ENCODE data around the gene DNAH7.
A peak's percentile ranks its signal among the peaks of the same experiment; 100 is the strongest.

DNAH7 gene

DNA sequence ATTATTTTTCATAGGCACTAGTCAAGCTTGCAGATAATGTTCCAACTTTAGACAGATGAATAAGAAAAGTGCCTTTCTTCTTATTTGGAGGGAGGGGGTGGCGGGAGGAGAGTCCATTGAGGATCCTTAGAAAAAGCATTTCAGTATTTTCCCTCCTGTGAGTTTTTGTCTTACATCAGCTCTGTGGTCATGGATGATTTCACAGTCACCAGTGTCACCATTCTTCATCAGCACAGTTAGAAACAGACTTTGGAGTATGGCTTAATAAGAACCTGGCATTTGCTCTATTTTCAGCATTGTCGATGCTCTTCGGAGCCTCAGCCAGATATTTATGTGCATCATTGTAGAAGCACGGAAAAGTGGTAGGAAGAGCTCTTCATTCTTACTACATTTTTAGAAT, 341.5 kb downstream of the DNAH7 start:
- no peak overlapping the region for H3K27ac ChIP-seq (ENCODE audit: low read depth, low read length)

DNA sequence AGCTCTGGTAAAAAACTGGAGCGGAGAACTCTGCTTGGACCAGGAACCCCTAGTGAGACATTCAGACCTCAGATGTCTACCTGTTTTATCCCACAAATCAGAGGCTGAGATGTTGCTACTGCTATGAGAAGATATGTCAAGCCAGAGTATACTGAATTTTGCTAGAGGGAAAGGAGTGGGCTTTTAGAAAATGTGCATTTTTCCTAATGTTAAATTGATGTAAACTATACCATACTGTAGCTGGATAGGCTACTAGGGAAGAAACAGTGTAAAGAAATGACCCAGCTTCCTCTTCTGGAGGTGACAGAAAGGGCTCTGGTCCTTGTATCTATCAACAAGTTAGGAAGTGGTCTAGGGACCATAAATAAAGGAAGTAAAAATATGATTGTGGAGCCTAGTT, 346.6 kb downstream of the DNAH7 start:
- H3K9ac ChIP-seq (ENCODE audit: low read depth, low read length) = no peak overlapping the region
- H3K4me3 ChIP-seq (ENCODE audit: low read depth, low read length) = no peak overlapping the region
- no peaks in the 10 kb centered on the region for H3K9me3 ChIP-seq (ENCODE audit: control insufficient read depth, insufficient read depth, low read length)
- H3K4me1 ChIP-seq (ENCODE audit: control insufficient read depth, insufficient read depth, low read length) = no peaks in the 10 kb centered on the region; the same call in 1 of the 2 replicates
- H3K36me3 ChIP-seq (ENCODE audit: control insufficient read depth, insufficient read depth, low read length) = peaks cover 84% of the 10 kb centered on the region
- H3K27ac ChIP-seq (ENCODE audit: low read depth, low read length) = no peak overlapping the region
- no peaks in the 10 kb centered on the region for H3K27me3 ChIP-seq (ENCODE audit: control insufficient read depth, insufficient read depth, low read length)

More for the DNA sequence above, 341.5 kb downstream of the DNAH7 start:
- no peak overlapping the region for H3K9ac ChIP-seq (ENCODE audit: low read depth, low read length)
- peaks cover 91% of the 10 kb centered on the region for H3K36me3 ChIP-seq (ENCODE audit: control insufficient read depth, insufficient read depth, low read length)
- H3K9me3 ChIP-seq (ENCODE audit: control insufficient read depth, insufficient read depth, low read length) = no peaks in the 10 kb centered on the region
- no peaks in the 10 kb centered on the region for H3K27me3 ChIP-seq (ENCODE audit: control insufficient read depth, insufficient read depth, low read length)
- H3K4me3 ChIP-seq (ENCODE audit: low read depth, low read length) = no peak overlapping the region
- H3K4me1 ChIP-seq (ENCODE audit: control insufficient read depth, insufficient read depth, low read length) = no peaks in the 10 kb centered on the region; the same call in 1 of the 2 replicates

DNA sequence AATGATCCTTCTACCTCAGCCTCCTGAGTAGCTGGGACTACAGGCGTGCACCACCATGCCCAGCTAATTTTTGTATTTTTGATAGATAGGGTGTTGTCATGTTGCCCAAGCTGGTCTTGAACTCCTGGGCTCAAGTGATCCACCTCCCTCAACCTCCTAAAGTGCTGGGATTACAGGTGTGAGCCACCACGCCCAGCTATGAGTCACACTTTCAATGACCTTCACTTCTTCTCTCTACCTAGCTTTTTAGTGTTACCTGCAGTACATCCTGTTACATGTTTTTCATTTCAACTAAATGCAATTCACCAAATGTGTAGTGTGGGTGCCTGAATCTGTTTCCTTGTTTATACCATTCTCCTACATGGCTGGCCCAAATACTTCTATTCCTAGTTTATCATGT, 347.6 kb downstream of the DNAH7 start:
- Histone ChIP-seq H3K9me3 (ENCODE audit: control insufficient read depth, insufficient read depth, low read length) (no peaks in the 10 kb centered on the region), H3K9ac (ENCODE audit: low read depth, low read length) (no peak overlapping the region), H3K4me1 (ENCODE audit: control insufficient read depth, insufficient read depth, low read length) (no peaks in the 10 kb centered on the region; the same call in 1 of the 2 replicates), H3K36me3 (ENCODE audit: control insufficient read depth, insufficient read depth, low read length) (peaks cover 86% of the 10 kb centered on the region), H3K4me3 (ENCODE audit: low read depth, low read length) (no peak overlapping the region), H3K27ac (ENCODE audit: low read depth, low read length) (no peak overlapping the region), H3K27me3 (ENCODE audit: control insufficient read depth, insufficient read depth, low read length) (no peaks in the 10 kb centered on the region)

- H3K27me3 ChIP-seq (ENCODE audit: control insufficient read depth, insufficient read depth, low read length) = no peaks in the 10 kb centered on the region
- no peak overlapping the region for H3K9ac ChIP-seq (ENCODE audit: low read depth, low read length)
- no peaks in the 10 kb centered on the region for H3K4me1 ChIP-seq (ENCODE audit: control insufficient read depth, insufficient read depth, low read length)
- peaks cover 86% of the 10 kb centered on the region for H3K36me3 ChIP-seq (ENCODE audit: control insufficient read depth, insufficient read depth, low read length)
- H3K27ac ChIP-seq (ENCODE audit: low read depth, low read length) = no peak overlapping the region
- no peak overlapping the region for H3K4me3 ChIP-seq (ENCODE audit: low read depth, low read length)
- H3K9me3 ChIP-seq (ENCODE audit: control insufficient read depth, insufficient read depth, low read length) = no peaks in the 10 kb centered on the region
Measured at GRCh38 chr2:195716466-195716865, 352.2 kb downstream of the DNAH7 start.

DNA sequence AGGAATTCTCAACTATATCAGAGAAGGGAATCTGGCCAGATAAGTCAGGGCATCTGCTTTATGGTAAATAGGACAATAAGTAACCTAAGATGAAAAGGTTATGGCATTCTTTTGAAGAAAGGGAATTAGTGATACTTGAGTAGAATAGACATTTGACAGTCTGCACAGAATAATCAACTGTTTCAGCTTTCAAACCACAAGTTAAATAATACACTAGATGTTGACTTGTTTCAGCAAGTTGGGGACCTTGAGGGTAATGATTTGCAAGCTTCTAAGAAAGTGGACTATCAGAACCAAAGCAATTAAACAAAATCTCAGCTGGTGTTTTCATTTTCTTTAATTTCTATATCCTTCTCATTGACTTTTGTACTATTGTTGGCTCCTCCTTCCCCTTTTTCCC, 357.2 kb downstream of the DNAH7 start:
- H3K9me3 ChIP-seq (ENCODE audit: control insufficient read depth, insufficient read depth, low read length) = no peaks in the 10 kb centered on the region
- peaks cover 86% of the 10 kb centered on the region for H3K36me3 ChIP-seq (ENCODE audit: control insufficient read depth, insufficient read depth, low read length)
- peaks cover 3% of the 10 kb centered on the region; the same call in 1 of the 2 replicates for H3K4me1 ChIP-seq (ENCODE audit: control insufficient read depth, insufficient read depth, low read length)
- no peak overlapping the region for H3K4me3 ChIP-seq (ENCODE audit: low read depth, low read length)
- H3K27ac ChIP-seq (ENCODE audit: low read depth, low read length) = no peak overlapping the region
- no peak overlapping the region for H3K9ac ChIP-seq (ENCODE audit: low read depth, low read length)
- H3K27me3 ChIP-seq (ENCODE audit: control insufficient read depth, insufficient read depth, low read length) = no peaks in the 10 kb centered on the region

- Histone ChIP-seq H3K9me3 (ENCODE audit: control insufficient read depth, insufficient read depth, low read length) (no peaks in the 10 kb centered on the region), H3K4me1 (ENCODE audit: control insufficient read depth, insufficient read depth, low read length) (peaks cover 16% of the 10 kb centered on the region), H3K27ac (ENCODE audit: low read depth, low read length) (no peak overlapping the region), H3K9ac (ENCODE audit: low read depth, low read length) (no peak overlapping the region), H3K36me3 (ENCODE audit: control insufficient read depth, insufficient read depth, low read length) (peaks cover 74% of the 10 kb centered on the region), H3K27me3 (ENCODE audit: control insufficient read depth, insufficient read depth, low read length) (no peaks in the 10 kb centered on the region), H3K4me3 (ENCODE audit: low read depth, low read length) (no peak overlapping the region)
Measured at GRCh38 chr2:195709901-195710806, 358.5 kb downstream of the DNAH7 start.

DNA sequence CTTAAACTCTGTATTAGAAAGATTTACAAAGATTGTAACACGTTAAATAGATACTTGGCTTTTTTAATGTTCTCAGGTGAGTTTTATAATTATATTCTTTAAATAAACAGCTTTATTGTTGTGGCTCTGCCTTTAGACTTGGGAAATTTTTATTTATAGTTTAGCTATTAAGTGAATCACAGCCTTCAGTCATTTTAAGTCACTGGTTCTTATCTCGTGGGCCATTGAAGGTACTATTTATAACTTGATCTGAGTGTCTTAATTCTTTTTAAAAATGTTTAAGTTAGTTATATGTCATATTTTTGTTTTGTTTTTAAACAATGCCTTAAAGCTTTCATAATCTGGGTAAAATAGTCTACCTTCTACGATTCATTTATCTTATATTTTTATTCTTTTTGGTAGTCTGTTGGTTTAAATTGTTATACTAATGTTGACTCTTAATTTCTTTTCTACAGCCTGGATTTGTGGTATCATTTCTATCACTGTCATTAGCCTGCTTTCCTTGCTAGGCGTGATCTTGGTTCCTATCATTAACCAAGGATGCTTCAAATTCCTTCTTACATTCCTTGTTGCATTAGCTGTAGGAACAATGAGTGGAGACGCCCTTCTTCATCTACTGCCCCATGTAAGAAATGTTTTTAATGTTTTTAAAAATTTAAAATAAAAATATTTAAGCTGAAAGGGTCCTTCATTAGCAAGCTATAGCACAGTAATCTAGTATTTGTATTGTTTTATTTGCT, 362.3 kb downstream of the DNAH7 start:
- H3K4me1 ChIP-seq (ENCODE audit: control insufficient read depth, insufficient read depth, low read length) = peaks cover 20% of the 10 kb centered on the region
- H3K9ac ChIP-seq (ENCODE audit: low read depth, low read length) = no peak overlapping the region
- H3K36me3 ChIP-seq (ENCODE audit: control insufficient read depth, insufficient read depth, low read length) = peaks cover 43% of the 10 kb centered on the region
- no peak overlapping the region for H3K4me3 ChIP-seq (ENCODE audit: low read depth, low read length)
- H3K9me3 ChIP-seq (ENCODE audit: control insufficient read depth, insufficient read depth, low read length) = no peaks in the 10 kb centered on the region
- no peak overlapping the region for H3K27ac ChIP-seq (ENCODE audit: low read depth, low read length)
- no peaks in the 10 kb centered on the region for H3K27me3 ChIP-seq (ENCODE audit: control insufficient read depth, insufficient read depth, low read length)

- no peak overlapping the region for H3K27ac ChIP-seq (ENCODE audit: low read depth, low read length)
- H3K27me3 ChIP-seq (ENCODE audit: control insufficient read depth, insufficient read depth, low read length) = no peaks in the 10 kb centered on the region
- H3K9ac ChIP-seq (ENCODE audit: low read depth, low read length) = no peak overlapping the region
- H3K4me3 ChIP-seq (ENCODE audit: low read depth, low read length) = no peak overlapping the region
- H3K4me1 ChIP-seq (ENCODE audit: control insufficient read depth, insufficient read depth, low read length) = peaks cover 19% of the 10 kb centered on the region
- H3K36me3 ChIP-seq (ENCODE audit: control insufficient read depth, insufficient read depth, low read length) = no peaks in the 10 kb centered on the region
- no peaks in the 10 kb centered on the region; the same call in 1 of the 2 replicates for H3K9me3 ChIP-seq (ENCODE audit: control insufficient read depth, insufficient read depth, low read length)
Measured at GRCh38 chr2:195700480-195700879, 368.2 kb downstream of the DNAH7 start.

DNA sequence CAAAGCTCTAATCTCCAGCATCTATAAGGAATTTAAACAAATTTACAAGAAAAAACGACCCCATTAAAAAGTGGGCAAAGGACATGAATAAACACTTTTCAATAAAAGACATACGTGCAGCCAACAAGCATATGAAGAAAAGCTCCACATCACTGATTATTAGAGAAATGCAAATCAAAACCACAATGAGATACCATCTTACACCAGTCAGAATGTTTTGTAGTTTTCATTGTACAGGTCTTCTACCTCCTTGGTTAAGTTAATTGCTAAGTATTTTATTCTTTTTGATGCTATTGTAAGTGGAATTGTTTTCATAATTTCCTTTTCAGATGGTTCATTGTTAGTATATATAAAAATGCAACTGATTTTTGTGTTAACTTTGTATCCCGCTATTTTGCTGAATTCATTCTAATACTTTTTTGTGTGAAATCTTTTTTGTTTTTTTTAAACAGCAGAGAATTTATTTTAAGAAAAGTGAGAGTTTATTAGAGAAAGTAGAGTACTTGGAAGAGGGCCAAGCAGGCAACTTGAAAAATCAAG, 370.9 kb downstream of the DNAH7 start:
- Histone ChIP-seq H3K27me3 (ENCODE audit: control insufficient read depth, insufficient read depth, low read length) (no peaks in the 10 kb centered on the region), H3K4me1 (ENCODE audit: control insufficient read depth, insufficient read depth, low read length) (peaks cover 29% of the 10 kb centered on the region), H3K27ac (ENCODE audit: low read depth, low read length) (no peak overlapping the region), H3K9me3 (ENCODE audit: control insufficient read depth, insufficient read depth, low read length) (no peaks in the 10 kb centered on the region; the same call in 1 of the 2 replicates), H3K4me3 (ENCODE audit: low read depth, low read length) (no peak overlapping the region), H3K36me3 (ENCODE audit: control insufficient read depth, insufficient read depth, low read length) (no peaks in the 10 kb centered on the region), H3K9ac (ENCODE audit: low read depth, low read length) (no peak overlapping the region)

- H3K4me1 ChIP-seq (ENCODE audit: control insufficient read depth, insufficient read depth, low read length) = peaks cover 29% of the 10 kb centered on the region
- H3K27me3 ChIP-seq (ENCODE audit: control insufficient read depth, insufficient read depth, low read length) = no peaks in the 10 kb centered on the region
- H3K9me3 ChIP-seq (ENCODE audit: control insufficient read depth, insufficient read depth, low read length) = no peaks in the 10 kb centered on the region; the same call in 1 of the 2 replicates
- no peaks in the 10 kb centered on the region for H3K36me3 ChIP-seq (ENCODE audit: control insufficient read depth, insufficient read depth, low read length)
- no peak overlapping the region for H3K9ac ChIP-seq (ENCODE audit: low read depth, low read length)
- H3K27ac ChIP-seq (ENCODE audit: low read depth, low read length) = peak overlapping the region; percentile 82
- no peak overlapping the region for H3K4me3 ChIP-seq (ENCODE audit: low read depth, low read length)
Measured at GRCh38 chr2:195696012-195696411, 372.6 kb downstream of the DNAH7 start.

Measured in HUES48 (cell line).